ENCODE data around the gene FOXN4. TPM values are rescaled to one million over a fixed set of nuclear protein-coding genes. Genes with fewer than 3 reads are reported as not detected.

Gene FOXN4
- total and polyA plus RNA-seq, 2 donors (not counting 3 experiments of a cell fraction or from before 2014, with no cell fraction given): not detected

DNA sequence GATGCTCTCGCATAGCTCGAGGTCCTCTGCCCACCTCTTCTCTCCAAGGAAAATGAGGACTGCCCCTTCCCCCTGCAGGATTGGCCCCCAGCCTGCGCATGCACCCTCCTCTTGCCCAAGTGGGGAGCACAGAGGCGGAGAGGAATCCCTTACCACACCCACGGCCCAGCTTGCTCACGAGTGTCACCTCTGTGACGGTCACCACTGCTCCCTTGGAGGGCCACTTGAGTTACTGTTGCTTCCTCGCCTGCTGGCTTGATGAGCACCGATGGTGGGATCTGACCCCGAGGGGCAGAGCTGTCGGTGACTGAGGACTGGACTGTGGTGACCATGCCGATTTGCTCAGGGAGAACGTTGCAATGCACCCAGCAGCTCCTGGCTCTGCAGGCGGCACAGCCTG is 41.7 kb downstream of the FOXN4 start:
- no peak for FAIRE-seq
- H3K9me3 ChIP-seq (replicated peaks; ENCODE audit: control insufficient read depth, insufficient read depth, low read length): no peaks in the 10 kb centered on the region
- no peak overlapping the region for H3K27ac ChIP-seq (ENCODE audit: insufficient read depth, low read depth, low read length)
- intact Hi-C loops (cut with micrococcal nuclease) (no loop called here), dilution Hi-C loops (cut with MboI; ENCODE audit: extremely low pct_ligation_motif_present, low sequenced_read_pairs) (no loop called here)
- no peaks in the 10 kb centered on the region for H3K79me2 ChIP-seq (ENCODE audit: control insufficient read depth, insufficient read depth, low read length)
- no TSS peak for BruUV-seq (replicated peaks)
- no peak for DNase-seq (ENCODE audit: low read depth, low spot score)
- no peaks in the 10 kb centered on the region for H3K27me3 ChIP-seq (ENCODE audit: control insufficient read depth in 2 of 2, insufficient read depth in 2 of 2, low read length in 2 of 2)
- H3K9ac ChIP-seq (replicated peaks; ENCODE audit: extremely low read depth, insufficient read depth, low read length): no peak overlapping the region
- TF ChIP-seq EZH2 (IDR thresholded peaks at IDR 0.05; ENCODE audit: borderline replicate concordance, low read depth, low read length, severe bottlenecking): no peak
- TF ChIP-seq, protein P1, sequence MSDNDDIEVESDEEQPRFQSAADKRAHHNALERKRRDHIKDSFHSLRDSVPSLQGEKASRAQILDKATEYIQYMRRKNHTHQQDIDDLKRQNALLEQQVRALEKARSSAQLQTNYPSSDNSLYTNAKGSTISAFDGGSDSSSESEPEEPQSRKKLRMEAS (IDR thresholded peaks at IDR 0.05; ENCODE audit: insufficient read depth, insufficient read length): no peak
- no peak for TF ChIP-seq POLR2AphosphoS5 (IDR thresholded peaks at IDR 0.05; ENCODE audit: insufficient read depth, low read depth, low read length)
- TF ChIP-seq FOS (IDR thresholded peaks at IDR 0.05; ENCODE audit: borderline replicate concordance, insufficient read depth, low read length): no peak
- TF ChIP-seq GATA2 (IDR thresholded peaks at IDR 0.05; ENCODE audit: insufficient read depth, insufficient read length, low read depth, low read length): no peak
- TF ChIP-seq MYC (IDR thresholded peaks at IDR 0.05; ENCODE audit: low read depth, low read length): no peak
- no peak for TF ChIP-seq POLR2A (IDR thresholded peaks at IDR 0.05; ENCODE audit: low read depth, low read length)
- TF ChIP-seq JUN (IDR thresholded peaks at IDR 0.05; ENCODE audit: borderline replicate concordance, insufficient read depth, insufficient read length, low read depth): no peak
- no peak for TF ChIP-seq CTCF (IDR thresholded peaks at IDR 0.05; ENCODE audit: extremely low read depth in 1 of 2, insufficient read depth in 1 of 2, low read depth in 1 of 2, low read length in 2 of 2)
- CTCF ChIA-PET: interaction anchor here (0.8 to 6.8 kb wide), 4 partner anchors 118 to 155 kb away, joined by 4 to 190 read pairs (median 5); no protein-coding TSS in a partner anchor
- no peaks in the 10 kb centered on the region for H3K9me1 ChIP-seq (replicated peaks; ENCODE audit: control insufficient read depth, extremely low read depth, insufficient read depth, low read length)
- no peak overlapping the region for H2AFZ ChIP-seq (ENCODE audit: low read depth, low read length)
- H3K4me2 ChIP-seq (ENCODE audit: insufficient read depth, low read length): no peak overlapping the region
- H3K4me3 ChIP-seq (replicated peaks in 1 of 3; ENCODE audit: insufficient read depth in 1 of 3, low read depth in 1 of 3, low read length in 3 of 3): no peak overlapping the region
- H3K36me3 ChIP-seq (ENCODE audit: control insufficient read depth in 2 of 2, extremely low read depth in 1 of 2, insufficient read depth in 2 of 2, low read length in 2 of 2): no peaks in the 10 kb centered on the region
- no peaks in the 10 kb centered on the region for H3K4me1 ChIP-seq (ENCODE audit: control insufficient read depth, extremely low read depth, insufficient read depth, low read length)
- POLR2A ChIA-PET: no interaction called here
- no peaks in the 10 kb centered on the region for H4K20me1 ChIP-seq (replicated peaks; ENCODE audit: control insufficient read depth, extremely low read depth, insufficient read depth, low read length)

Measured in endothelial cell of umbilical vein (primary cell).